CD14-positive monocyte (primary cell): Measurements from ENCODE around the gene ESCO1. TPM values are rescaled to one million over a fixed set of nuclear protein-coding genes. Genes with fewer than 3 reads are reported as not detected.

ENCODE experiments used
- DNase-seq, 3 donors: peaks; one replicate each; pipeline ENCODE4 v3.0.0-alpha.2; 2011 to 2022
- H2AFZ ChIP-seq: 2 replicates; pipeline ENCODE4 v1.6.0; 2012; ENCODE audit warnings: mild to moderate bottlenecking, low read depth, low read length, inconsistent platforms; ENCODE audit not compliant: insufficient read depth, poor library complexity, severe bottlenecking
- H3K27ac ChIP-seq, 2 donors: 1 replicate in 1 of 2; 2 replicates in 1 of 2; pipeline ENCODE4 v1.5.1; 2012 to 2013; ENCODE audit warnings: low read length in 2 of 2, control low read depth in 1 of 2, inconsistent platforms in 1 of 2, low read depth in 1 of 2, mild to moderate bottlenecking in 1 of 2
- H3K27me3 ChIP-seq, 2 donors: one replicate each; pipeline versions ENCODE4 v1.6.0 to v1.6.1; 2011 to 2013; ENCODE audit warnings: low read length in 2 of 2; ENCODE audit not compliant: control insufficient read depth in 2 of 2, insufficient read depth in 2 of 2
- H3K36me3 ChIP-seq, 2 donors: replicated peaks in 1 of 2; 1 replicate in 1 of 2; 2 replicates in 1 of 2; pipeline versions ENCODE4 v1.5.1 to v1.6.1; 2012 to 2013; ENCODE audit warnings: low read length in 2 of 2, control low read depth in 1 of 2, inconsistent platforms in 1 of 2, mild to moderate bottlenecking in 1 of 2; ENCODE audit not compliant: insufficient read depth in 2 of 2, control insufficient read depth in 1 of 2
- H3K4me1 ChIP-seq, 2 donors: 1 replicate in 1 of 2; 2 replicates in 1 of 2; pipeline versions ENCODE4 v1.5.1 to v1.6.1; 2012 to 2013; ENCODE audit warnings: low read length in 2 of 2, control low read depth in 1 of 2, inconsistent platforms in 1 of 2, mild to moderate bottlenecking in 1 of 2, moderate library complexity in 1 of 2; ENCODE audit not compliant: insufficient read depth in 2 of 2, control insufficient read depth in 1 of 2
- H3K4me2 ChIP-seq: replicated peaks from 2 replicates; pipeline ENCODE3; 2012; ENCODE audit warnings: low read length, moderate library complexity, mild to moderate bottlenecking; ENCODE audit not compliant: poor library complexity, severe bottlenecking; ENCODE audit errors: extremely low read depth
- H3K4me3 ChIP-seq, 3 experiments: fragments of 200-600 bp in 1 of 3; sonication (generic) in 1 of 3; replicated peaks in 1 of 3; 1 replicate in 2 of 3; 2 replicates in 1 of 3; pipeline ENCODE4 v1.5.1; 2011 to 2013; ENCODE audit warnings: low read length in 3 of 3, mild to moderate bottlenecking in 3 of 3, control low read depth in 2 of 3, low read depth in 2 of 3, inconsistent platforms in 1 of 3, moderate library complexity in 1 of 3
- H3K79me2 ChIP-seq: 2 replicates; pipeline ENCODE4 v1.6.0; 2012; ENCODE audit warnings: mild to moderate bottlenecking, control low read depth, inconsistent platforms, low read length, moderate library complexity; ENCODE audit not compliant: insufficient read depth
- H3K9ac ChIP-seq: 2 replicates; pipeline ENCODE4 v1.6.0; 2017; ENCODE audit warnings: low read length, mild to moderate bottlenecking; ENCODE audit not compliant: insufficient read depth, poor library complexity, severe bottlenecking
- H3K9me3 ChIP-seq, 2 donors: replicated peaks in 1 of 2; 1 replicate in 1 of 2; 2 replicates in 1 of 2; pipeline versions ENCODE4 v1.5.1 to v1.6.1; 2012 to 2013; ENCODE audit warnings: low read length in 2 of 2, control low read depth in 1 of 2; ENCODE audit not compliant: control insufficient read depth in 1 of 2, insufficient read depth in 1 of 2
- H4K20me1 ChIP-seq: 2 replicates; pipeline ENCODE4 v1.6.0; 2012; ENCODE audit warnings: mild to moderate bottlenecking, low read length, control low read depth, moderate library complexity; ENCODE audit not compliant: insufficient read depth
- H3K27ac Mint-ChIP-seq, 7 donors: one replicate each; pipeline ENCODE4 v1.8.0; 2020; ENCODE audit warnings: mild to moderate bottlenecking in 7 of 7, mixed read lengths in 7 of 7, moderate library complexity in 6 of 7, inconsistent platforms in 2 of 7
- H3K27me3 Mint-ChIP-seq, 3 donors: one replicate each; pipeline ENCODE4 v1.8.0; 2021 to 2022; ENCODE audit warnings: low read depth in 3 of 3, mild to moderate bottlenecking in 3 of 3, mixed read lengths in 3 of 3, moderate library complexity in 3 of 3, inconsistent platforms in 1 of 3
- H3K36me3 Mint-ChIP-seq, 2 donors: one replicate each; pipeline ENCODE4 v1.8.0; 2020; ENCODE audit warnings: mixed read lengths in 2 of 2, inconsistent platforms in 1 of 2, mild to moderate bottlenecking in 1 of 2
- H3K4me1 Mint-ChIP-seq: one replicate; pipeline ENCODE4 v1.8.0; 2020; ENCODE audit warnings: mild to moderate bottlenecking, mixed read lengths
- H3K4me3 Mint-ChIP-seq, 2 donors: one replicate each; pipeline ENCODE4 v1.8.0; 2020; ENCODE audit warnings: mild to moderate bottlenecking in 2 of 2, mixed read lengths in 2 of 2, moderate library complexity in 1 of 2
- H3K9me3 Mint-ChIP-seq, 7 donors: one replicate each; pipeline ENCODE4 v1.8.0; 2020 to 2022; ENCODE audit warnings: mixed read lengths in 7 of 7, mild to moderate bottlenecking in 6 of 7, moderate library complexity in 6 of 7, inconsistent platforms in 2 of 7
- WGBS: methylation state at CpG from one replicate; pipeline ENCODE4 v1.1.5; 2013; ENCODE audit warnings: missing lambda C conversion rate; ENCODE audit not compliant: insufficient coverage; 5-methylcytosine and 5-hydroxymethylcytosine counted together
- intact Hi-C, 2 donors: fragments of 100-400 bp; cut with micrococcal nuclease; formaldehyde crosslinking; loops; one replicate each; pipeline versions ENCODE4 v1.15.0 to v1.15.1; 2023
- polyA plus RNA-seq, 3 donors: library from polyadenylated mRNA; depleted of rRNA in 1 of 3; unstranded in 2 of 3; stranded (reverse) in 1 of 3; fragments of 300-500 nt in 2 of 3; fragments of >200 nt in 1 of 3; fragmentation: Illumina TruSeq in 2 of 3; gene quantifications; 1 replicate in 2 of 3; 2 replicates in 1 of 3; pipeline ENCODE4 v1.2.3, GENCODE V29; 2012 to 2021
- TF ChIP-seq, protein P1 (sequence below): fragments of 200-600 bp; IDR thresholded peaks from one replicate; pipeline ENCODE4 v1.8.0; 2022; ENCODE audit warnings: antibody characterized with exemption, mild to moderate bottlenecking

ESCO1 gene
- polyA plus RNA-seq, 3 donors = 1.3 to 6.1 (median 2.5) TPM

DNA sequence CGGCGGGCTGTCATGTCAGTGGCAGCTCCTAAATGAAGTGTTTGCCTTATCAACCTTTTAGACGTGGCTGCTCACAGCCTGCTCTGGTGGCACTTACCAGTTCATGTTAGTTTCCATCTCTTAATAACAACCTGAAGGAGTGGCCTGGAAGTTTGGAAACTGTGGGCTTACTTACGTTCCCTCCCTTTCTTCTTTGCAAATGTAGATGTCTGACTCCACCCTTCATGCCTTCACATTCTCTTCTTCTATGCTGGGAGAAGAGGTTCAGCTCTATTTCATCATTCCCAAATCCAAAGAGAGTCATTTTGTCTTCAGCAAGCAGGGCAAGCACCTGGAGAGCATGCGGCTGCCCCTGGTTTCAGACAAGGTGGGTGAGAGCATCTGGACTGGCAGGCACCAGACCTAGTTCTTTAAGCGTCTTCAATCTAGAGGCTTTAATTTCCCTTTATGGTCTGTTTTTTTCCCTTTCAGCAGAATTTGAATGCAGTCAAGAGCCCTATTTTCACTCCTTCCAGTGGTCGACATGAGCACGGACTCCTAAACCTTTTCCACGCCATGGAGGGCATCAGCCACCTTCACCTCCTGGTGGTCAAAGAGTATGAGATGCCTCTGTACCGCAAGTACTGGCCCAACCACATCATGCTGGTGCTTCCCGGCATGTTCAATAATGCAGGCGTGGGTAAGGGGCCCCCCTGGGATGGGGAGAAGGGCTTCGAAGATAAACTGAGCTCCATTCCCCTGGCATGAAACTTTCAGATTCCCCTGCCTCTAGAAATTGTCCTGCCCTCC lies 92.4 kb downstream of the ESCO1 start:
- Mint-ChIP-seq H3K4me3 (no peak overlapping the region), H3K9me3 (peaks cover 0 to 2% (median 0%) of the 10 kb centered on the region in 7 donors), H3K27me3 (no peaks in the 10 kb centered on the region), H3K4me1 (no peaks in the 10 kb centered on the region), H3K36me3 (no peaks in the 10 kb centered on the region), H3K27ac (no peak overlapping the region)
- TF ChIP-seq, protein P1, sequence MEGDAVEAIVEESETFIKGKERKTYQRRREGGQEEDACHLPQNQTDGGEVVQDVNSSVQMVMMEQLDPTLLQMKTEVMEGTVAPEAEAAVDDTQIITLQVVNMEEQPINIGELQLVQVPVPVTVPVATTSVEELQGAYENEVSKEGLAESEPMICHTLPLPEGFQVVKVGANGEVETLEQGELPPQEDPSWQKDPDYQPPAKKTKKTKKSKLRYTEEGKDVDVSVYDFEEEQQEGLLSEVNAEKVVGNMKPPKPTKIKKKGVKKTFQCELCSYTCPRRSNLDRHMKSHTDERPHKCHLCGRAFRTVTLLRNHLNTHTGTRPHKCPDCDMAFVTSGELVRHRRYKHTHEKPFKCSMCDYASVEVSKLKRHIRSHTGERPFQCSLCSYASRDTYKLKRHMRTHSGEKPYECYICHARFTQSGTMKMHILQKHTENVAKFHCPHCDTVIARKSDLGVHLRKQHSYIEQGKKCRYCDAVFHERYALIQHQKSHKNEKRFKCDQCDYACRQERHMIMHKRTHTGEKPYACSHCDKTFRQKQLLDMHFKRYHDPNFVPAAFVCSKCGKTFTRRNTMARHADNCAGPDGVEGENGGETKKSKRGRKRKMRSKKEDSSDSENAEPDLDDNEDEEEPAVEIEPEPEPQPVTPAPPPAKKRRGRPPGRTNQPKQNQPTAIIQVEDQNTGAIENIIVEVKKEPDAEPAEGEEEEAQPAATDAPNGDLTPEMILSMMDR = no peak
- H3K27me3 ChIP-seq = no peaks in the 10 kb centered on the region
- H3K79me2 ChIP-seq = no peaks in the 10 kb centered on the region
- no peaks in the 10 kb centered on the region for H3K9me3 ChIP-seq
- no peaks in the 10 kb centered on the region for H3K4me1 ChIP-seq
- H3K27ac ChIP-seq = no peak overlapping the region
- 83% methylated on average over 1 of the region's 13 CpGs for WGBS
- no peak for DNase-seq
- no peaks in the 10 kb centered on the region for H3K36me3 ChIP-seq
- intact Hi-C loops = no loop called here
- H4K20me1 ChIP-seq = no peaks in the 10 kb centered on the region
- no peak overlapping the region for H3K9ac ChIP-seq
- H2AFZ ChIP-seq = no peak overlapping the region
- no peak overlapping the region for H3K4me3 ChIP-seq
- H3K4me2 ChIP-seq = no peak overlapping the region

DNA sequence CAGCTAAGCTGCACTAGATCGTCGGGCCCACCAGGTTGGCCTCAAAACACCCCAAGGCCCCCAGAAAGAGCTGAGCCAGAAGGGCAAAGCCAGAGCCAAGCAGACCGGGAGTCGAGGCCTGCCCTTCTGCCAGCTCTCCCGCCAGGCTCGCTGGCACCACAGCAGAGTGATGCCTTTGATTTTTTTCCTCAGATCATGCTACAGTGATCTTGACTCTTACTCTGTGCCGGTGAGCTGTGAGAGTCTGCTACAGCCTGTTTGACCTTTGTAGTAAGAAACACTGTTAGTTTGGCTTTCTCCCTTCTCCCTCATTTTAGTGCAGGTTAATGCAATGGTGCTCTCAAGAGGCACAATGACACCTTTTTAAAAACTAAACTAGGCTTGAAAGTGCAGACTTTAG lies 97.8 kb downstream of the ESCO1 start:
- H3K27me3 ChIP-seq = no peaks in the 10 kb centered on the region
- H3K4me3 ChIP-seq = no peak overlapping the region
- no peaks in the 10 kb centered on the region for H3K4me1 ChIP-seq
- no peaks in the 10 kb centered on the region for H3K36me3 ChIP-seq
- no peaks in the 10 kb centered on the region for H3K79me2 ChIP-seq
- Mint-ChIP-seq H3K4me1 (no peaks in the 10 kb centered on the region), H3K27me3 (peaks cover 0 to 2% (median 0%) of the 10 kb centered on the region in 3 donors), H3K36me3 (no peaks in the 10 kb centered on the region), H3K9me3 (peaks cover 0 to 2% (median 0%) of the 10 kb centered on the region in 7 donors), H3K4me3 (no peak overlapping the region), H3K27ac (no peak overlapping the region)
- DNase-seq = no peak
- no peak overlapping the region for H3K4me2 ChIP-seq
- H2AFZ ChIP-seq = no peak overlapping the region
- 100% methylated on average over 6 of the region's 7 CpGs for WGBS
- no peak overlapping the region for H3K27ac ChIP-seq
- no peaks in the 10 kb centered on the region for H3K9me3 ChIP-seq
- no peaks in the 10 kb centered on the region for H4K20me1 ChIP-seq
- intact Hi-C loops = no loop called here
- TF ChIP-seq, protein P1 = no peak
- H3K9ac ChIP-seq = no peak overlapping the region
